Stimulated activated CD4-positive, alpha-beta T cell treated with anti-CD3 and anti-CD28 coated beads, Interleukin-15, amount 100 ng/mL, for 1 hour (primary cell): ENCODE measurements around the gene TBCK.

Source experiments
- DNase-seq, 2 donors: peaks; one replicate each; pipeline ENCODE4 v3.0.0-alpha.2; 2020; ENCODE audit warnings: low read depth in 1 of 2, low spot score in 1 of 2

TBCK gene

DNA sequence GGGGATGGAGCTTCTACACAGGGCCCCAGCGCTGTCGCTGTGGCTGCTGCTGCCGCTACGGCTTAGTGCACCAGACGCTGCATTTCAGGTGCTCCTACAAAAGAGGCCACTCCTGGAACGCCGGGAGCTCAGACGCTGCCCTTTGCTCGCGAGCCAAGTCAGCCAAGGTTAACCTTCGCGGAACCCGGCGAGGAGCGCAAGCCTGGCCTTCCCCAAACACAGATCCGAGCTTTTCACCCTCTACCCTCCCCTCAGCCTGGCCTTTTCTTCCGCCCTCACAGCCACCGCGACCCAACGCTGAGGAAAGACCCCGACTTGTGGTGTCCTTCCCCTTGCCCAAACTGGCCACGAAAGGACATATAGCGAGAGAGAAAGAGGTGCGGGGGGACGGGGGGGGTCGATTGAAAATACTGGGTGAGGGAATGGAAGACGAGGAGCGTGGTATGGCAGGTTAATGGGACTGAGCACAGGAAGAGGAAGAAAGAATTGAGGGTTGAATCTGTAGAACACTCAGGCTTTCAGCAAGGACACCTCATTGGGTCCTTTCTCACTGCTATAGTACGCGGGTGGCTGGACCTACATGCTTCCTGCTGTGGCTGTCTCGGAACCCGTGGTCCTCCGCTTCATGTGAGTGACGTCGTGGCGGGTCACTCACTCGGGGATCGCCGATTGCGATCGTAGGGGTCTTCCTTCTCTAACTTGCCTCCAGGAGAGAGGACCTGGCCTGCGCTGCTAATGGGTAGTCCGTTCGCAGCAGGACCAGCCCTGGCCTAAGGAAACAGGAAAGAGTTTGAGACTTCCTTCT, at the start of gene TBCK, which contains the start of gene AIMP1:
TSS of gene TBCK (minus strand) at position 242 of the 805 bp plus-strand sequence. CDS start 7,249 bp downstream, outside the sequence.
TSS of gene AIMP1 (plus strand) at position 583 of the 805 bp plus-strand sequence. CDS start 8,460 bp downstream, outside the sequence.
- DNase-seq, result peak; percentile 71 to 76

DNA sequence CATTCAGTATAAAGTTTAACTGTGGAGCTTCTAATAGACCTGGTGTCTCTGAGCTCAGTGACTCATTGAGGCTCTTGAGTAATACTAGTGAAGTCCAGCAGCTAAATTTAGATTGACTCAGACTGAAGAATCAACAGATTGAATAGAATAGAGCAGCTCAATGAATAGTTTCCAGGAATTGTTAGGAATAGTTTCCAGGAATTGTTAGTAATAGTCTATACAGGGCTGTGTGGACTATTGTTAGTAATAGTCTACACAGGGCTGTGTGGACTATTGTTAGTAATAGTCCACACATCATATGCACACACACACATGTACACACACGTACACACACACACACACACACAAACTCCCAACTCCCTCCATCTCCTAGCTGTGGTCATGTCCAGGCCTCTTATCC, 49.6 kb upstream of the TBCK start:
- DNase-seq, result no peak

DNA sequence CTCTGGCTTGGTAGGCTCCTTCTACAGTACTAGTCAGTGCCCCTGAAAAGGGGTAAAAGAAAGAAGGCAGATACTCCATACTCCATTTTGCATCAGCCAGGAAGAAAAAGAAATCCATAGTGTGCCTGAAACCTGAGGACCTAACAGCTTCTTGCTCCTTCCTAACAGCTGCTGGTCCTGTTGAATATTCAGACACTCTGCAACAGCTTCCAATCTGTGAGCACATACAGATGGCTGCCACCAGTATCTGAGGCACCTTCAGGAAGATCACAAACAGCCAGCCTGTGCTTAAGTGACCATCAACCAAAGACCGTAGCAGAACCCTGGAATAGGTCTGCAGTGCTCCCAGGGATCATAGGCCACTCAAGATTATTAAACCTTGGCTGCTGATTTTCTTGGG, 48.3 kb upstream of the TBCK start:
- DNase-seq, result no peak

DNA sequence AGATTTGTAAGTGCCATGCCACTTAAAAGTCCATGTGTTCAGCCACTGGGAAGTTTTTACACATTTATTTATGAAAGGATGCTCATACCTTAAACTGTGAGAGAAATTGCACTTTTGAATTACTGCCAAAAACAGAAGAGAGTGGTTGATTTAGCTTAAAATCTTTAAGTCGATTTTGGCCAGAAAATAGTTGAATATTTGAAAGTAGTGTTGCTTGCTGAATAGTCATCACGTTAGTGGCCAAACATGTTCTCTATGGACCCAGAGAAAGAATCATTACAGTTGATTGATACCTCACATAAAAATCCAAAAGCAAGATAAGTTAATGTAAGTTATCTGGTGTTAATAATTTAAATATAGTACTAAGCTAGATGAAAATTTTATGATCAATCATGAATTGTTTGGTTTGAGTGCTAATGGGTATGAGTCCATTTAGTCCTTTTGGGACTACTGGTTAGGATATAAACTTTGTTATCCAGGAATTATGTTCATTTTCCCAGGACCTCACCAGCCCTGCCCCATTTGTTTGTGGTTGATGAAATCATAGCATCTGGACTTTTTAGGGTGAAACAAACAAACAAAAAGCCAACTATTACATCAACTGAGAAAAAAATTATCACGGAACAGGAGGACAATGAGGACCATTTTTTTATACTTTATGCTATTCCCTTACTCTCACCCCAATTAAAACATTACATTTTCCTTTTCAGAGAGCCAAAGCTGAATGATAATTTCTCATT, 46.2 kb upstream of the TBCK start:
- DNase-seq, result no peak

DNA sequence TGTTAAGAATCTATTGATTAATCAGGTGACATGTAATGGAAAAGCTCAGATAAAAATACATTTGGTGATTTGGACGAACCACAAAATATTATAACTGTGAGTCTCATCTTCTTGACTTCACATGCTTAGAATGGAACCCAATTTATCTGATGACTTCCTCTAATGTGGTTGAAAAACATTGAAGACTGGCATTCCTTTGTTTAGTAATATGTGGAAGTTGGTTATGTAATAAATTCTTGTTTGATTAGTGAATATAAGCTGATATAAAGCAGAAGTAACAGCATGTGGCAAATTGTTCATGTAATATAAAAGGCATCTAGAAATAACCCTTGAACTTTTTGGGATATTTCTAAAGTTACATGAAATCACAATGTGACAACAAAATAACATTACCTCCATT, 42.9 kb upstream of the TBCK start:
- DNase-seq, result no peak

DNA sequence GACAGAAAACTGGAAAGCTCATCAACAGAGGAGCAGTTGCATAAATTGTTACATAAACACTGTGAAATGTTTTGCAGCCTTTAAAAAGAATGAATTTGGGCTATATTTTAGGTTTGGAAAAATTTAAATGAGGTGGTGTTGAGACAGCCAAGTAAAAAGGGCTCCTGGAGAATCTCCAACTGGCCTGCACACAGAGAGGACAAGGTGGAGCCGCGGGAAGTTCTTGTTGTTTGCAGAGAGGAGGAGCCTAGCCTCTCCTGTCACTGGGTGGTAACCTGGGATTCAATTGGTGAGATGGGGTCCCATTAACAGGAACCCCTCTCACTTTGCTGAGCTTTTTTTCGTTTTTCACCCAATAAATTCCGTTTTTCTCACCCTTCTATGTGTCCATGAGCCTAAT, 39.2 kb upstream of the TBCK start:
- DNase-seq, result no peak

DNA sequence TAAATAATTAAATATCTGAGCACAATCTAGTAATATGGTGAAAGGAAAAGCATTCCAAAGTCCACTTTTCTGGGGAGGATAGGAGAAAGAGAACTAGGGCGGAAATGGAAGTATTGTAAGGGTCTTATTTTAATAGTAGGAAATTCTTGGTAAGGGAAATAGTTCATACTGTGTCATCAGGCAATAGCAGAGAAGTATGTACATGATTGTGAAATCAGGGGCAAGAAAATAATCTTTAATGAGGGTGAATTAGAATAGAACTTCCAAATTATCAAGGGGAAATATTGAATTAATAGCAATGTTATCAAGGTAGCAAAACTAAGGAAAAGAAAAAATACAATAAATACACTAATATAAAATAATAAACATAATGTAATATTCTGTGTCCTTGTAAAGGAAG, 37.8 kb upstream of the TBCK start:
- DNase-seq, result no peak

DNA sequence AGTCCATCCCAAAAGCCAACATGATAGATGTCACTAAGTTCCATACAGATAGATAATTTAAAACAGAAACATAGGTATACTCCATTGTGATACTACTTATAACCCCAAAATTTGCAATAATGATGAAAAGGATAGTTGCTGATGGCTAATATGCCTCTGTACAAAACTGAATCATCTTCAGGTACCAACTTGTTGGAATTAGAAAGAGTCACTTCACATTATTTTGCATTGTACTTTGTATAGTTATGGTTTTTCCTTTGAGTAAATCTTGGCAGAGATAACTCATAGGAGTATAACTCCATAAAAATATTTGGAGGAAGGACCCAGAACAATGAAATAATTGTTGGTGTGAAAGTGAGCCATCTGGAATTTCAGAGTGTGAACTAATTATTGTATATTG, 35.0 kb upstream of the TBCK start:
- DNase-seq, result no peak

DNA sequence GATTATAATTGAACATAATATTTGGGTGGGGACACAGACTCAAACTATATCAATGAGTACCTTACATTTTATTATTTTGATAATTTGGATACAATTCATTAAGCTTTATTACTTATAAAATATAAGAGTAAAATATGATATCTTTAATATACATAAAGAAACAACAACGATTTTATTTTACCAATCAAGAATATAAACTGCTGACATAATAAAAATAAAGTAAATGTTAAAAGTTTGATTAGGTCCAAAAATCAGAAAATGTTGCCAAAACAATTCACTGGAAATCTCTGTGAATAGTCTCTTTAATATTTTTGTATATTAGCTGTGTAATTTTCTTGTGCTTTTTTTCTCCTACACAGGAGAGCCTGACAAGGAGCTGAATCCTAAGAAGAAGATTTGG, 31.2 kb upstream of the TBCK start:
- DNase-seq, result no peak

DNA sequence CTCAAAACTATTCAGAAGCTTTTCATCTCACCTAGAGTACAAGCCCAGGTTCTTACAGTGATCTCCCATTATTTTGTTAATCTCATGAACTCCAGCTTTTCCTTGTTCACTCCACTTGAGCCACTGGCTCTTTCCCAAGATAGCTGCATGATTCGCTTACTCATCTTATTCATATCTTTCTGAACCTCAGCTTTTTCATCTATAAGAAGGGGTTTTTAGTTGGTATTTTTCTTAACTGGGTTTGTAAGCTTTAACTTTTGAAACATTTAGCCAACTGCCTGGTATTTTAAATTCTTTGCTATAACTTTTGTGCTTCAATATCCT, 28.6 kb upstream of the TBCK start:
- no peak for DNase-seq

DNA sequence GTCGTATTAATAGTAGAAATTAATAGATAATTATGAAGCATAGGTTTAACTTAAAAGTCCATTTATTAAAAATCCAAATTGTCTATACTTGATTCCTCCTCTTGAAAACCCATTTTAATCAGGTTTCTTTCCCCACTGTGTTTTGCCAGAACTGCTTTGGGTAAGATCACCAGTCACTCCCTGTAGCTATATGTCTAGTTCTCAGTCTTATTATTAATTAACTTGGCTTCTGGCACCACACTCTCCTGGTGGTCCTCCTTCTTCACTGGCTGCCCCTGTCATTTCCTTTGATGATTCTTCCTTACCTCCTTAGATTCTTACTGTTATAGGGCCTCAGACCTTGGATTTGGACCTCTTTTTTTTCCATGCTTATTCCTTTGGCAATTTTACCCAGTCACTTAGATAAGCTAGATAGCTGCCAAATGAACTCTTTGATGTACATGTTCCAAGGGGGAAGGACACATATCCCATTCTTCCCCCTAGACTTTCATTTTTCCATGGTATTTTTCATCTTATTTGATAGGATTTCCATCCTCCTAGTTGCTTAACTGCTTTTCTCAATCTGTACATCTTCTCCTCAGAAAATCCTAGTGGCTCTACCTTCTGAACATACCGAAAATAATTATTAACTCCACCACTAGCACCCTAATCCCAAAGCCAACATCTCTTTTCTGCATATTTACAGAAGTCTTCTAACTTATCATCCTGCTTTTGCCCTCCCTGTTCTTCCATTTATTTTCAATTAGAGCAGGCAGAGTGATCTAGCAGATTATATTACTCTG, 28.0 kb upstream of the TBCK start:
- DNase-seq, result no peak

DNA sequence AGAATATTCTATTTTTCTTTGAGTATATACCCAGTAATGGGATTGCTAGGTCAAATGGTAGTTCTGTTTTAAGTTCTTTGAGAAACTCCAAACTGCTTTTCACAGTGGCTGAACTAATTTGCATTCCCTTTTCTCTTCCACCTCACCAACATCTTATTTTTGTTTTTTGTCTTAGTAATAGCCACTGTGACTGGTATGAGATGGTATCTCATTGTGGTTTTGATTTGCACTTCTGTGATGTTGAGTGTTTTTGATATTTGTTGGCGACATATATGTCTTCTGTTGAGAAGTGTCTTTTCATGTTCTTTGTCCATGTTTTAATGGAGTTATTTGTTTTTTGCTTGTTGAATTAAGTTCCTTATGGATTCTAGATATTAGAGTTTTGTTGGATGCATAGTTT, 24.8 kb upstream of the TBCK start:
- DNase-seq, result no peak

DNA sequence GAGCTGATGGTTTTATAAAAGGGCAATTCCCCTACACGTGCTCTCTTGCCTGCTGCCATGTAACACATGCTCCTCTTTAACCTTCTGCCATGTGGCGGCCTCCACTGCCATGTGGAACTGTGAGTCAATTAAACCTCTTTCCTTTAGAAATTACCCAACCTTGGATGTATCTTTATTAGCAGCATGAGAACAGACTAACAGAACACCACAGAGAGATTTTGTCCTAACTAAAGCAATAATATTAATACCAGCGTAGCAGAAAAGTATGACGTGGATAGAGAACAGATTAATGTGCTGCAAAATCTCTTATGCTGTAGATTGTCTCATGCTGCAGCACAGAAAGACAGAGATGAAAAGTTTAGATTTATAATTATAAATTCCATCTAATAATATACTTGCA, 23.4 kb upstream of the TBCK start:
- no peak for DNase-seq

DNA sequence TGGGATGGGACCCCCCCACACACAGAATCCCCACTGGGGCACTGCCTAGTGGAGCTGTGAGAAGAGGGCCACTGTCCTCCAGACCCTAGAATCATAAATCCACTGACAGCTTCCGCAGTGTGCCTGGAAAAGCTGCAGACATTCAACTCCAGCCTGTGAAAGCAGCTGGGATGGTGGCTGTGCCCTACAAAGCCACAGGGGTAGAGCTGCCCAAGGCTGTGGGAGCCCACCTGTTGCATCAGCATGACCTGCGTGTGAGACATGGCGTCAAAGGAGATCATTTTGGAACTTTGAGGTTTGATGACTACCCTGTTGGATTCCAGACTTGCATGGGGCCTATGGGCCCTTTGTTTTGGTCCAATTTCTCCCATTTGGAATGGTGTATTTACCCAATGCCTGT, 22.7 kb upstream of the TBCK start:
- no peak for DNase-seq

DNA sequence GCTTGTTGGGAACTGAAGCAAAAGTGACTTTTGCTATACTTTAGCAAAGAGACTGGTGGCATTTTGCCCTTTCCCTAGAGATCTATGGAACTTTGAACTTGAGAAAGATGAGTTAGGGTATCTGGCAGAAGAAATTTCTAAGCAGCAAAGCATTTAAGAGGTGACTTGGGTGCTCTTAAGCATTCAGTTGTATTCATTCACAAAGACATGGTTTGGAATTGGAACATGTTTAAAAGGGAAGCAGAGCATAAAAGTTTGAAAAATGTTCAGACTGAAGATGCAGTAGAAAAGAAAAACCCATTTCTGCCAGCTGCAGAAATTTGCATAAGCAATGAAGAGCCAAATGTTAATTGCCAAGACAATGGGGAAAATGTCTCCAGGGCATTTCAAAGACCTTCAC, 21.9 kb upstream of the TBCK start:
- no peak for DNase-seq

DNA sequence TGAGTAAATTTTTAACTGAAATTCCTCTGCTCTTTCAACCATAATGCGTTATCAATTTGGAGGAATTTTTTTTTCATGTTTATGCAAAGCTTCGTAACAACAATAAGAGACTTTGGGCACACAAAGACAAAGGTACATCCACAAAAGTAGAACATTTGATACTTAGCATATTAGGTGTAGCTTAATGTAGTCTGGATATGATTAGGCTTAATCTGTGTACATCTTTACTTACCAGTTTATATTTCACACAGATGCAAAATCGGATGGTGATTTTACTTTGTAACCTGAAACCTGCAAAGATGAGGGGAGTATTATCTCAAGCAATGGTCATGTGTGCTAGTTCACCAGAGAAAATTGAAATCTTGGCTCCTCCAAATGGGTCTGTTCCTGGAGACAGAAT, 20.6 kb upstream of the TBCK start:
- no peak for DNase-seq

DNA sequence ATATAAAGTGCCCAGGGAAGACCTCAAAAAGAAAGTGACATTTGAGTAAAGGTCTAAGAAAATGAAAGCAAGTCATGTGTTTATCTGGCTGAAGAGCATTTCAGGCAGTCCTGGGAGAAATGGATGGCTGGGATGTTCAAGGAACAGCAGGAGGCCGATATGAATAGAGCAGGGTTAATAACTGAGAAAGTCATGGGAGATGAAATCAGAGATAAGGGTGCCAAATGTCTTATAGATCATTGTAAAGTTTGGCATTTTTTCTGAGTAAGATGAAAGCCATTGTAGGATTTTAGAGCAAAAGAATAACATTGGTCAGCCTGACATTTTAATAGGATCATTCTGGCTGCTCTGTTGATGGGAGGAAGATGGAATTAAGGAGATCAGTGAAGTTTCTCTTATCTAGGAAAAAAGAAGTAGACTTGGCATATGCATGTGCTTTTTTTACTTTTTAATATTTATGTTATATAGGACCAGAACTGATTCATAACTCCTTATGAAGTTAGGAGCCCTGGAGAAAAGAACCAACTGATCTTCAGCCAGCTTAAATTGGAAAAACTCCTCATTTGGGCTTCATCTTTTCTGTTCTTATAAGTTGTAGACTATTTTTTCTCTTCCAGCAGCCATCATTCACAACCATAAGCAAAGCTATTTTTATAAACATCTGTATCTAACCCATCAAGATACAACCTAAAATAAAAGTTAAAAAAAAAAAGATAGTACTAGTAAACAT, 18.9 kb upstream of the TBCK start:
- no peak for DNase-seq

DNA sequence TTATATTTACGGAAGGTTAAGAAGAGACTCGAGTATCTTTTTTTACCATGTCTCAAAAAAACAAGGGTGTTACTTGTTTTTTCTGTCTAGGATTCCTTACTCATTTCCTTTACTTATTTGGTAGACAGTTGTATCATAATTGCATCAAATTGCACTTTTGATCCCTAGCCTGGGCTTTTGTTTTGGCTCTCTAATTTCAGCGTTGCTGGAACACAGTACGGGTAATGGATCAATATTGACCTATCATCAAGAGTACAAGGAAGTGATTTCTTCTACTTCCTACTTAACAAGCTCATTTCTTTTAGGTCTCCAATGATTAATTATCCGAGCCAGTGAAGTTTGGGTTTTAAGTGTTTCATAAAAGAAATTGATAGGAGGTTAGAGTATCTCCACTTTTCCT, 17.2 kb upstream of the TBCK start:
- no peak for DNase-seq

DNA sequence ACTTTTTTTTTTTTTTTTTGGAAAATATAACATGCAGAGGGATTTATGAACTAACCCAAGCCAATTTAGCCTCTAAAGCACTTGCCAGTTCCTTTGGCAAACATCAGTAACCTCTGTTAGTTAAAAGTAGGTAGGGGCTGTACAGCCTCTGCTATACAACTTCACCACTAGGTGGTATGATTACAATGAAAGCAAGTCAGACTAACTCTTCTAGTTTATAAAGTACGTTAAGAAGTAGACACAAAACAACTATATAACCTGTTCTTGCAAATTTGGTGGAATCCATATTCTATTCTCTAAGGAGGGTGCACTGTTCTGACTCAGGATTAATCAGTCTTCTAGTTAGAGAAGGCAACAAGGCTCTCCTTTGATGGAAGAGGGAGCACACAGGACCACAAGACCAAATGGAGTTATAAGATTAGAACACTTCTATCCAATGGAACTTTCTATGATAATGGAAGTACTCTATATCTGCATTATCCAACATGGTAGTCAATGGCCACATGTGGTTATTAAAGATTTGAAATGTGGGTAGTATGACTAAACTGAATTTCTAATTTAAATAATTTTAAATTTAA, 13.1 kb upstream of the TBCK start:
- DNase-seq, result no peak

DNA sequence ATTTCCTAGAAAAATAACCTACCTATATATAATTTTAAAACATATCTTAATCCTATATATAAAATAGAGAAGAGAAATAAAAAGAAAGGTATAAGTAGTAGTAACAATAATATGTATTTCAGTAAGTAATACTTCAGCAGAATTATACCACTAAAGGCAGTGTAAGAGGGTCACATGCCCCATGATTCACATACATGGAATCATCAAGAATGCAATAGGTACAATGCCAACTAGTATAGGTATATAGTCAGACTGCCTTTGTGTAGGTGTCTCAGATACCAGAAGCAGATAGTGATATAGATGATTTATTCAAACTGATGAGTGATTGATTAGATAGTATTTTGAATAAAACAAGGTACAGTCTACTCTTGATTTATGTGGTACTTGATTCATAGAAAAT, 9.8 kb upstream of the TBCK start:
- DNase-seq, result no peak

DNA sequence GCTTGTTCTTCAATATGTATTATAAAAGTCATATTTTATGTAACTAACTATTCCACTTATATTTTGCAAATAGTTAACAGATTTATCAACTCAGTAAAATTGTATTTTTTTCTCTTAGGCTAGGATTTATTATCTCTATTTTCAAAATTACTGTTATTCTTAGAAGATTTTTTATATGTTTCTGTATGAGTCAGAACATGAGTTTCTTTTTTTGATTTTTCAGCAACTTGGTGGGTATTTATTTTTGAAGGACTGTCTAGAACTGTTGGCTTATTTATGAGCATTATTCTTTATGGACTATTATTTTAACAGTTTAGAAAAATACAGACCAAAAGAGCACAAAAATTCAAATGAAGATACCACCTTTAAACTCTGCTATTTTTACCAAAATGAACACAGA, 7.1 kb upstream of the TBCK start:
- no peak for DNase-seq
